ENCODE measurements around the gene KSR1.

GRCh38 chr17:27458524-27458908, 2.3 kb downstream of the KSR1 start:
- TF ChIP-seq, protein P1, sequence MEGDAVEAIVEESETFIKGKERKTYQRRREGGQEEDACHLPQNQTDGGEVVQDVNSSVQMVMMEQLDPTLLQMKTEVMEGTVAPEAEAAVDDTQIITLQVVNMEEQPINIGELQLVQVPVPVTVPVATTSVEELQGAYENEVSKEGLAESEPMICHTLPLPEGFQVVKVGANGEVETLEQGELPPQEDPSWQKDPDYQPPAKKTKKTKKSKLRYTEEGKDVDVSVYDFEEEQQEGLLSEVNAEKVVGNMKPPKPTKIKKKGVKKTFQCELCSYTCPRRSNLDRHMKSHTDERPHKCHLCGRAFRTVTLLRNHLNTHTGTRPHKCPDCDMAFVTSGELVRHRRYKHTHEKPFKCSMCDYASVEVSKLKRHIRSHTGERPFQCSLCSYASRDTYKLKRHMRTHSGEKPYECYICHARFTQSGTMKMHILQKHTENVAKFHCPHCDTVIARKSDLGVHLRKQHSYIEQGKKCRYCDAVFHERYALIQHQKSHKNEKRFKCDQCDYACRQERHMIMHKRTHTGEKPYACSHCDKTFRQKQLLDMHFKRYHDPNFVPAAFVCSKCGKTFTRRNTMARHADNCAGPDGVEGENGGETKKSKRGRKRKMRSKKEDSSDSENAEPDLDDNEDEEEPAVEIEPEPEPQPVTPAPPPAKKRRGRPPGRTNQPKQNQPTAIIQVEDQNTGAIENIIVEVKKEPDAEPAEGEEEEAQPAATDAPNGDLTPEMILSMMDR (conservative IDR thresholded peaks at IDR 0.05): no peak
- no peak for TF ChIP-seq ZFX (IDR thresholded peaks at IDR 0.05)
